Caco-2 (cell line): Measurements from ENCODE around the gene IPO11. TPM values are rescaled to one million over a fixed set of nuclear protein-coding genes. Genes with fewer than 3 reads are reported as not detected.
A peak's percentile ranks its signal among the peaks of the same experiment; 100 is the strongest.

Experiments used
- BruUV-seq: library from RNA; stranded (reverse); fragments of 400-500 nt; replicated peaks from 2 replicates; lab custom pipeline; 2021; lab: Mats Ljungman, UMichigan
- CTCF ChIA-PET: fragments of 300-600 bp; sonication (Branson Sonifier 250); formaldehyde crosslinking; loops from one replicate; lab custom pipeline; 2022; ENCODE audit warnings: antibody characterized with exemption; lab: Charles Lee
- POLR2A ChIA-PET: fragments of 300-600 bp; sonication (Branson Sonifier 250); formaldehyde crosslinking; loops from one replicate; lab custom pipeline; 2022; ENCODE audit warnings: antibody characterized with exemption; lab: Charles Lee
- DNase-seq, 2 experiments: peaks; one replicate each; pipeline versions ENCODE4 v3.0.0 to v3.0.0-alpha.2; 2020 to 2022
- H3K27me3 ChIP-seq: replicated peaks from 2 replicates; pipeline ENCODE4 v1.6.0; 2011; ENCODE audit warnings: low read length; ENCODE audit not compliant: control insufficient read depth, insufficient read depth
- H3K36me3 ChIP-seq: 2 replicates; pipeline ENCODE4 v1.5.1; 2011; ENCODE audit warnings: low read length; ENCODE audit not compliant: control insufficient read depth, insufficient read depth
- H3K4me1 ChIP-seq: fragments of 250-450 bp; sonication (Bioruptor Pico); 2 replicates; pipeline ENCODE4 v1.5.1; 2020; ENCODE audit warnings: mild to moderate bottlenecking
- H3K4me3 ChIP-seq: 2 replicates; pipeline ENCODE4 v1.5.1; 2011; ENCODE audit warnings: low read depth, mild to moderate bottlenecking, control low read depth, low read length
- H3K9me3 ChIP-seq: fragments of 250-450 bp; sonication (Bioruptor Pico); 2 replicates; pipeline ENCODE4 v1.5.1; 2020; ENCODE audit warnings: mild to moderate bottlenecking, moderate library complexity
- H3K27ac Mint-ChIP-seq: one replicate; pipeline ENCODE4 v1.8.0; 2022; ENCODE audit warnings: mixed read lengths; ENCODE audit not compliant: unreplicated experiment
- H3K27me3 Mint-ChIP-seq: one replicate; pipeline ENCODE4 v1.8.0; 2022; ENCODE audit warnings: mixed read lengths; ENCODE audit not compliant: insufficient read depth, unreplicated experiment
- H3K36me3 Mint-ChIP-seq: one replicate; pipeline ENCODE4 v1.8.0; 2022; ENCODE audit warnings: mild to moderate bottlenecking, mixed read lengths; ENCODE audit not compliant: insufficient read depth, unreplicated experiment
- H3K4me1 Mint-ChIP-seq: one replicate; pipeline ENCODE4 v1.8.0; 2022; ENCODE audit warnings: low read depth, mixed read lengths; ENCODE audit not compliant: unreplicated experiment
- H3K4me3 Mint-ChIP-seq: one replicate; pipeline ENCODE4 v1.8.0; 2022; ENCODE audit warnings: mild to moderate bottlenecking, moderate library complexity, mixed read lengths; ENCODE audit not compliant: unreplicated experiment
- H3K9me3 Mint-ChIP-seq: one replicate; pipeline ENCODE4 v1.8.0; 2022; ENCODE audit warnings: mixed read lengths; ENCODE audit not compliant: unreplicated experiment
- intact Hi-C: fragments of 100-400 bp; cut with micrococcal nuclease; formaldehyde crosslinking; loops from one replicate; pipeline ENCODE4 v1.10.0; 2022; ENCODE audit not compliant: unreplicated experiment
- total RNA-seq: library from RNA; stranded (reverse); gene quantifications from 2 replicates; pipeline ENCODE4 v1.2.3, GENCODE V29; 2022
- TF ChIP-seq, protein P1 (sequence below), 2 experiments: fragments of 200-600 bp in 1 of 2; IDR thresholded peaks; 1 replicate in 1 of 2; 2 replicates in 1 of 2; pipeline versions ENCODE4 v1.5.1 to v1.8.0; 2011 to 2022; ENCODE audit warnings: antibody characterized with exemption in 1 of 2, control low read depth in 1 of 2, inconsistent platforms in 1 of 2, low read depth in 1 of 2, low read length in 1 of 2, mild to moderate bottlenecking in 1 of 2, moderate library complexity in 1 of 2; ENCODE audit not compliant: insufficient read depth in 1 of 2, severe bottlenecking in 1 of 2, unreplicated experiment in 1 of 2

The IPO11 gene
- total RNA-seq, 1 experiment from 2014 or later, result 54.1 TPM

DNA sequence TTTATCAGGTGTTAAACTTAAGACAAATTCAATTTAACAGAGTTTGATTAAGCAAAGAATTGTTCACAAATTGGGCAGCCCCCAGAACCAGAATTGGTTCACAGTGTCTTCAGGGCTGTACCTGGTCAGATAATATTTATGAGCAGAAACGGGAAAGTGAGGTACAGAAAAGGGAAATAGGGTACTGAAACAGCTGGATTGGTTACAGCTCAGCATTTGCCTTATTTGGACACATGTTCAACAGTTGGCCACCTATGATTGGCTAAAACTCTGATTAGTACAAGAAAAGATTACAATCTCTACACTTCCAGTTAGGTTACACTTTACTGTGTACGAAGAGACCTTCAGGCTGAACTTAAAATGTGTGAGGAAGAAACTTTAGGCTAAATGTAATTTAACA is 184.8 kb downstream of the IPO11 start:
- Histone ChIP-seq H3K9me3 (no peaks in the 10 kb centered on the region), H3K4me3 (no peak overlapping the region), H3K27me3 (no peaks in the 10 kb centered on the region), H3K36me3 (no peaks in the 10 kb centered on the region; the same call in 1 of the 2 replicates), H3K4me1 (no peaks in the 10 kb centered on the region)
- H3K27ac Mint-ChIP-seq, result no peak overlapping the region
- H3K4me3 Mint-ChIP-seq, result no peak overlapping the region
- ChIA-PET POLR2A (no interaction called here), CTCF (no interaction called here)
- H3K9me3 Mint-ChIP-seq, result no peaks in the 10 kb centered on the region
- no peaks in the 10 kb centered on the region for H3K27me3 Mint-ChIP-seq
- BruUV-seq, result no TSS peak
- TF ChIP-seq, protein P1, sequence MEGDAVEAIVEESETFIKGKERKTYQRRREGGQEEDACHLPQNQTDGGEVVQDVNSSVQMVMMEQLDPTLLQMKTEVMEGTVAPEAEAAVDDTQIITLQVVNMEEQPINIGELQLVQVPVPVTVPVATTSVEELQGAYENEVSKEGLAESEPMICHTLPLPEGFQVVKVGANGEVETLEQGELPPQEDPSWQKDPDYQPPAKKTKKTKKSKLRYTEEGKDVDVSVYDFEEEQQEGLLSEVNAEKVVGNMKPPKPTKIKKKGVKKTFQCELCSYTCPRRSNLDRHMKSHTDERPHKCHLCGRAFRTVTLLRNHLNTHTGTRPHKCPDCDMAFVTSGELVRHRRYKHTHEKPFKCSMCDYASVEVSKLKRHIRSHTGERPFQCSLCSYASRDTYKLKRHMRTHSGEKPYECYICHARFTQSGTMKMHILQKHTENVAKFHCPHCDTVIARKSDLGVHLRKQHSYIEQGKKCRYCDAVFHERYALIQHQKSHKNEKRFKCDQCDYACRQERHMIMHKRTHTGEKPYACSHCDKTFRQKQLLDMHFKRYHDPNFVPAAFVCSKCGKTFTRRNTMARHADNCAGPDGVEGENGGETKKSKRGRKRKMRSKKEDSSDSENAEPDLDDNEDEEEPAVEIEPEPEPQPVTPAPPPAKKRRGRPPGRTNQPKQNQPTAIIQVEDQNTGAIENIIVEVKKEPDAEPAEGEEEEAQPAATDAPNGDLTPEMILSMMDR (IDR thresholded peaks at IDR 0.05; ENCODE audit: insufficient read depth in 1 of 2, low read depth in 1 of 2, low read length in 1 of 2, severe bottlenecking in 1 of 2, unreplicated experiment in 1 of 2), result no peak
- peaks cover 21% of the 10 kb centered on the region for H3K36me3 Mint-ChIP-seq
- H3K4me1 Mint-ChIP-seq, result no peaks in the 10 kb centered on the region
- intact Hi-C loops, result no loop called here
- DNase-seq, result no peak

DNA sequence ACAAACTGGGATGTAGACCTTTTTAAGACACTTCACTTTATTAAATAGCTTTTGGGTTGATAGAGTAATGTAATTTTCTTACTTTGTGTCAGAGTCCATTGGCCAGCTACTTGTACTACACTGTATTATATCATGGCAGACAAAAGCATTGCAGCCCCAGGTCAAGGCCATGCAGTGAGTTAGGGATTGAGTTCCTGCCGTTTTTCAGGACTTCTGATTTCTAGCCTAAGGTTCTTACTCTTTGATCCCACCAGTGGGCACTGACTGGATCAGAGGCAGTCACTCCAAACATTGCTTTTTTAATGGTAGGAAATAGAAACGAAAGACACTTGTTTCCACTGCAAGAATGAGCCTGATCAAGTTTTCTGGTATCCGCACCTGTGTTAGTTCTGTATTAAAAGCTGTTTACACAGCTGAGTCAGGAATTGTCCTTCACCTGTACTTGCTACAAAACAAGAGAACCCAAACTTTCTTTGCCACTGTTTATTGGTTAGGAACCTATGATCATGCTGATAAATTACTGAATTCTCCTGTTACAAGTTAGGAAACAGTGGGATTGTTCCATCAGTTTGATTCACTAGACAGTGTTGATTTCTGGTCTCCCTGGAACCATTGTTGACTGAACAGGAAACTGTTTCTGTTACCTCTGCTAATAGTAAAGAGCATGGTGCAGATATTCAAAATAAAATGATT is 188.1 kb downstream of the IPO11 start:
- Mint-ChIP-seq H3K4me3 (no peak overlapping the region), H3K9me3 (no peaks in the 10 kb centered on the region), H3K4me1 (no peaks in the 10 kb centered on the region), H3K27me3 (no peaks in the 10 kb centered on the region), H3K27ac (peak overlapping the region; percentile 28), H3K36me3 (no peaks in the 10 kb centered on the region)
- H3K4me3 ChIP-seq, result no peak overlapping the region
- BruUV-seq, result no TSS peak
- no peaks in the 10 kb centered on the region for H3K4me1 ChIP-seq
- CTCF ChIA-PET, result no interaction called here
- POLR2A ChIA-PET, result no interaction called here
- peak in 1 of 2 experiments; percentile 47 for DNase-seq
- no peaks in the 10 kb centered on the region for H3K36me3 ChIP-seq
- no peaks in the 10 kb centered on the region for H3K27me3 ChIP-seq
- TF ChIP-seq, protein P1 (IDR thresholded peaks at IDR 0.05; ENCODE audit: insufficient read depth in 1 of 2, low read depth in 1 of 2, low read length in 1 of 2, severe bottlenecking in 1 of 2, unreplicated experiment in 1 of 2), result no peak
- no peaks in the 10 kb centered on the region for H3K9me3 ChIP-seq
- intact Hi-C loops, result no loop called here

GRCh38 chr5:62603934-62604333 is 191.4 kb downstream of the IPO11 start:
- Mint-ChIP-seq H3K36me3 (peaks cover 6% of the 10 kb centered on the region), H3K4me3 (no peak overlapping the region), H3K9me3 (peaks cover 6% of the 10 kb centered on the region), H3K27me3 (no peaks in the 10 kb centered on the region), H3K27ac (no peak overlapping the region), H3K4me1 (no peaks in the 10 kb centered on the region)
- Histone ChIP-seq H3K4me3 (no peak overlapping the region), H3K9me3 (no peaks in the 10 kb centered on the region), H3K27me3 (no peaks in the 10 kb centered on the region), H3K36me3 (no peaks in the 10 kb centered on the region), H3K4me1 (no peaks in the 10 kb centered on the region)
- intact Hi-C loops, result no loop called here
- ChIA-PET CTCF (no interaction called here), POLR2A (no interaction called here)
- no peak for DNase-seq
- TF ChIP-seq, protein P1 (IDR thresholded peaks at IDR 0.05; ENCODE audit: insufficient read depth in 1 of 2, low read depth in 1 of 2, low read length in 1 of 2, severe bottlenecking in 1 of 2, unreplicated experiment in 1 of 2), result no peak
- no TSS peak for BruUV-seq
